Left ventricle myocardium superior (tissue), 1 donor: ENCODE measurements around the gene TADA1. TPM values are rescaled to one million over a fixed set of nuclear protein-coding genes. Genes with fewer than 3 reads are reported as not detected.
"Not testable (repeated sequence)": the region's sequence is repeated elsewhere in the genome, so short reads cannot be mapped to it uniquely, and the experiment has no call there.

Experiments
- ATAC-seq: fragments of 200-7000 bp; cut with Tn5 transposase; one replicate; pipeline ENCODE4 v1.9.1; 2020; ENCODE audit warnings: mild to moderate bottlenecking, moderate library complexity
- DNase-seq: peaks from one replicate; pipeline ENCODE4 v3.0.0-alpha.2; 2020
- intact Hi-C: fragments of 100-400 bp; cut with micrococcal nuclease; formaldehyde crosslinking; loops from one replicate; pipeline ENCODE4 v1.11.0; 2022
- total RNA-seq: library from RNA; stranded (reverse); fragmentation: NEBNext Ultra II Directional; extraction: Animal tissue kit (Norgen Biotek cat#: 25700); gene quantifications from one replicate; pipeline ENCODE4 v1.2.1, GENCODE V29; 2021
- donor health status: DM: no; HTN: yes; CAD: no; lungs with severe emphysema.

TADA1 gene
- total RNA-seq, 1 donor from 2014 or later, result 9.6 TPM

GRCh38 chr1:166900987-166901386 lies 24.9 kb upstream of the TADA1 start:
- ATAC-seq, result no peak
- DNase-seq, result no peak
- intact Hi-C loops, result no loop called here

- ATAC-seq, result no peak
- intact Hi-C loops, result no loop called here
- no peak for DNase-seq
Observed at GRCh38 chr1:166899769-166900168, 23.7 kb upstream of the TADA1 start.

GRCh38 chr1:166895766-166896165 lies 19.7 kb upstream of the TADA1 start:
- intact Hi-C loops, result no loop called here
- no peak for ATAC-seq
- DNase-seq, result no peak

GRCh38 chr1:166889776-166890175 lies 13.7 kb upstream of the TADA1 start:
- ATAC-seq (no peak), DNase-seq (no peak)
- intact Hi-C loops, result loop anchor here (10.0 kb wide), 1 partner anchor 165 kb away; no protein-coding TSS in a partner anchor

- DNase-seq, result no peak
- intact Hi-C loops, result loop anchor here (10.0 kb wide), 1 partner anchor 166 kb away; no protein-coding TSS in a partner anchor
- ATAC-seq, result no peak
Observed at GRCh38 chr1:166888373-166889111, 12.5 kb upstream of the TADA1 start.

- DNase-seq, result no peak
- no peak for ATAC-seq
- intact Hi-C loops, result loop anchor here (10.0 kb wide), 1 partner anchor 170 kb away; no protein-coding TSS in a partner anchor
Observed at GRCh38 chr1:166884971-166885370, 8.9 kb upstream of the TADA1 start.

- peak; percentile 86 for ATAC-seq
- DNase-seq, result peak; percentile 63
- intact Hi-C loops, result loop anchor here (10.0 kb wide), 1 partner anchor 171 kb away; no protein-coding TSS in a partner anchor
Observed at GRCh38 chr1:166884040-166884642, 8.1 kb upstream of the TADA1 start.

GRCh38 chr1:166882893-166883292 lies 6.8 kb upstream of the TADA1 start:
- ATAC-seq (no peak), DNase-seq (no peak)
- intact Hi-C loops, result loop anchor here (10.0 kb wide), 1 partner anchor 172 kb away; no protein-coding TSS in a partner anchor

GRCh38 chr1:166878173-166878917 lies 2.3 kb upstream of the TADA1 start:
- DNase-seq, intact Hi-C loops, ATAC-seq: not testable (repeated sequence)

GRCh38 chr1:166876540-166876838 lies 425 bp upstream of the TADA1 start:
- intact Hi-C loops, result loop anchor here (2.0 kb wide), 1 partner anchor 38 kb away; the partner anchor contains the start of gene POGK
- DNase-seq (no peak), ATAC-seq (no peak)

GRCh38 chr1:166875302-166875733 lies 746 bp downstream of the TADA1 start:
- intact Hi-C loops, result no loop called here
- ATAC-seq, result no peak
- DNase-seq, result no peak

GRCh38 chr1:166874464-166874863 lies 1.6 kb downstream of the TADA1 start:
- no peak for ATAC-seq
- no peak for DNase-seq

GRCh38 chr1:166870584-166870983 lies 5.5 kb downstream of the TADA1 start:
- intact Hi-C loops, result no loop called here
- no peak for DNase-seq
- peak; percentile 11 for ATAC-seq

More at GRCh38 chr1:166874464-166874863, 1.6 kb downstream of the TADA1 start:
- intact Hi-C loops, result no loop called here

GRCh38 chr1:166869318-166870099 lies 6.6 kb downstream of the TADA1 start:
- intact Hi-C loops, result no loop called here
- no peak for DNase-seq
- ATAC-seq, result no peak

GRCh38 chr1:166868639-166869038 lies 7.4 kb downstream of the TADA1 start:
- ATAC-seq, result no peak
- DNase-seq, result no peak
- intact Hi-C loops, result no loop called here

GRCh38 chr1:166865926-166866325 lies 10.1 kb downstream of the TADA1 start:
- ATAC-seq, result no peak
- intact Hi-C loops, result no loop called here

GRCh38 chr1:166859597-166859996 lies 16.5 kb downstream of the TADA1 start:
- DNase-seq (no peak), ATAC-seq (no peak)
- intact Hi-C loops, result no loop called here

More at GRCh38 chr1:166865926-166866325, 10.1 kb downstream of the TADA1 start:
- no peak for DNase-seq

- ATAC-seq, result peak; percentile 45
- intact Hi-C loops, result no loop called here
- no peak for DNase-seq
Observed at GRCh38 chr1:166858726-166859419, 17.2 kb downstream of the TADA1 start.

GRCh38 chr1:166857995-166858394 lies 18.1 kb downstream of the TADA1 start:
- DNase-seq, result no peak
- intact Hi-C loops, result no loop called here

More at GRCh38 chr1:166857995-166858394, 18.1 kb downstream of the TADA1 start:
- no peak for ATAC-seq
